Measurements from ENCODE around the gene NKX3-2.
A peak's percentile ranks its signal among the peaks of the same experiment; 100 is the strongest.
"Not testable (repeated sequence)": the region's sequence is repeated elsewhere in the genome, so short reads cannot be mapped to it uniquely, and the experiment has no call there.

Gene NKX3-2

DNA sequence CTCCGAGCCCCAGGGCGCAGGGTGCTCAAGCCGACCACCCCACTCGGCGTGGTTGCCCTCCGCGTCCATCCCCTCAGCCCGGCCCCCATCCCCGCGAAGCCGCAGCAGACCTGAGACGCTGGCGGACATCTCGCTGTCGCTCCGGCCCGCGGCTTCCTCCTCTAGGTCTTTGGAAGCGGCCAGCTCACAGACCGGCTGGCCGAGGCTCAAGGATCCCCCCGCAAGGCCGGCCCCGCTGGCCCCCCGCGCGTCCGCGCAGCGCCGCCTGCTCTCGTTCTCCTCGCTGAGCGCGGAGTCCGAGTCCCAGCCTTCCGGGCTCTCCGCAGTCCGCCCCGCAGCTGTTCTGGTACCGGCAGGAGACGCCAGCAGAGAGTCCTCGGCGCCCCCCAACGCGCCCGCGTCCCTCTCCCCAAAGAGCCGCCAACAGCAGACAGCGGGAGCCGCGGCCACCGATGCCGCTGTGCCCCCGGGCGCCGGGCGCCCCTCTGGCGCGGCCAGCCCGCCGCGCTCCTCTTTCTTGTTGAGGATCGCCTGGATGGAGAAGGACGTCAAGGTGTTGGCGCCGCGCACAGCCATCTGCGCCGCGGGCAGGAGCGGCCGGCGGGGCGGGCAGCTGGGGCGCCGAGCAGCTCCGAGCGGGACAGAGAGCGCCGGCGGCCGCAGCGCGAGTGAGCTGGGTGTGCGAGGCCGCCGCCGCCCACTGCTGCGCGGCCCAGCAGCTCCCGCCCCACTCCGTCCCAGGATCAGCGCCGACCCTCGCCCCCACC lies at the start of gene NKX3-2:
NKX3-2 (minus strand) TSS at position 670 of the 767 bp plus-strand sequence; CDS start at position 576, 94 bp downstream.
- DNase-seq: peak; percentile 1

DNA sequence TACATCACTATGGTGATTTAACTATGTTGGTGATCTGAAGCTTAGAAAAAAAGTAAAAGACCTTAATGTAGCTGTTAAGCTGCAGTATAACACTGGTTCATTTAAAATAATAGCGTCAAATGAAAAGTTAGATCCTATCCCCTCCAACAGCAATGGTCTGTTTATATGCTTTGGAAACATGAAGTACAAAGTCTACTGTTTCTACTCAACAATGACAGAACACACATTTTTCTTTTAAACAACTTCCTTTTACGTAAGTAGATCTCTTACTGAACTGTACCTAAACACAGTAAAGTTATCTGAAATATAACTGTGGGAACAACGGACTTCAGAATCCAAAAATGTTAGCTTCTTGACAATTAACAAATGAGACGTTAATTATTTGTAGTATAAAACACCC lies 47.9 kb upstream of the NKX3-2 start:
- DNase-seq: no peak

DNA sequence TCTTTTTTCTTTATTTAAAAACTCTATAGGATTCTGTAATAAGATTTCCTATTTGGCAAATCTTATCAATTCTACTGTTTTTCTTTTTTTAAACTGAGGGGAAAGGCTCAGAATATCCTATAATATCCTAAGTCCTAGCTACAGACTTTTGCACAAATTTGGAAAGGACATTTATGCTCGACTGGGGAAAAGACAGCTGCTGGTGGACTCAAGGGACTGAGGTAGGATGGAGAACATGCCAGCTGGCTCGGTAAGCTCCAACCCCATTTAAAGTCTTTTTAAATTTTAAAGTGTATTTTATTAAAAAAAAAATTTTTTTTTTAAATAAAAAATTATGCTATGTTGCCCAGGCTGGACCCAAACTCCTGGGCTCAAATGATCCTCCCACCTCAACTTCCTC lies 46.5 kb upstream of the NKX3-2 start:
- no peak for DNase-seq

DNA sequence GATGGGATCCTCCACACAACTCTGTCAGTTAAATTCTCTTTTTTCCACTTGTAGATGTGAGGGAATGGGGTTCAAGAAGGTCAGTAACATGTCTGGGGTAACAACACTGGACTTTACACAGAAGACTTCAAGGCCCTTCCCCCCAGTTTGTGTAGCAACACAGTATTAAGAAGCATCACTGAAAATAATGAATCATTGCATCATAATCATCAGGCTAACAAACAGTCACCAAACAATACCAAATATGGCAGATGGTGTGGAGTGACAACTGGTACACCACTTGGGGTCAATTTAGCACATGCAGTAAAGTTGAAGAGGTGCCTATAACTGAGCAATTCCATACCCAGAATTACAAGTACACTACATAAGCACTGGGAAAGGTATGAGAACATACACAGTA lies 44.6 kb upstream of the NKX3-2 start:
- DNase-seq: no peak

DNA sequence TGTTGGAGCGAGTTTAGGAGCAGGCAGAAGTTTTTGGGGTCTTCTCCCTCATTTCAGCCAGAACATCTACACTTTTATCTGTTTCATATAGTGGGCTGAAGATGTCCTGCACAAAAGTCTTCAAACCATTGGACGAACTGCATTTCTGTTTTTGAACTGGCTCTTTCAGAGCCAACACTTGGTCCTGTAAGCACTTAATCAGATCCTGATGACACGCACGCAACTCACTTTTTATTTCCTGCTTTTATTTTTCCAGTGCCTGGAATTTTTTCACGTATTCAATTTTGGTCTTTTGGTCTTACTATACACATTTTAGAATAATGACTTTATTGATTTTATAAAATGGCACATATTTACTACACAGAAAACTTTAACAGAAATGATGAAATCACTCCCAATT lies 40.2 kb upstream of the NKX3-2 start:
- no peak for DNase-seq

GRCh38 chr4:13580036-13580435 lies 35.7 kb upstream of the NKX3-2 start:
- no peak for DNase-seq

- DNase-seq: no peak
These were observed 33.4 kb upstream of the NKX3-2 start for GRCh38 chr4:13577660-13578059.

- DNase-seq: no peak
These were observed 26.6 kb upstream of the NKX3-2 start for GRCh38 chr4:13570916-13571315.

DNA sequence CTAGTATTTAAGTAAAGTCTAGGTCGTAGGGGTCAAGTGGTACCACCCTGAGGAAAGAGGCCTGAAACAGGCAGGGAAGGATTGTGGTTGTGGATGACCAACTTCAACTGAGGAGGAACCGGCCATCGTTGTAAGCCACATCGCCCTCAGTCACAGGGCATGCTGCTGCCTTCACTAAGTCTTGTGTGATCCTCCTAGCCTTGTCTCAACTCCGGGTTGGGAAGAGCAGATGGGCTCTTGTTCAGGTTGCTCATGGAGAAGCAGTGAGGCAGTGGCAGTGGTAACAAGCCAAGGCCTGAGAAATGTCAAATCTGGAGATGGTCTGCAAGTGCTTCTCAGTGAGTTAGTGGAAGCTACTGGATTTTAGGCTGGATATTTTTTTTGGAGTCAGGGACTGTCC lies 22.8 kb upstream of the NKX3-2 start:
- DNase-seq: no peak

DNA sequence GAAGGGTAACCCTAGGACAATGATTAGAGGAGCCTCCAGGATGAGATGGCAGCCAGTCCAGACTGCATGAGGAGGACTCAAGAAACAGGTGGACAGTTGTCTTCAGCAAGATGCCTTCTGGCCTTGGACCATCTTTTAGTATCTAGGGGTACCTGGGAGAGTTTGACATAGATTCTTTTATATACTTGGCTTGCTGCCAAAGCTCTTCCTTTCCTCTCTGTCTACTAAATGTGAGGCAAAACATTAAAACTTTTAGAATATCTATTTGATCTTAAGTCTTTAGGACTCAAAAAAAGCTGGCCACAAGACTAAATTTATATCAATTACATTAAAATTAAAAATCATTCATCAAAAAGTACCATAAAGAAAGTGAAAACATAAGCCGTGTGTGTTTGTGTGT lies 18.6 kb upstream of the NKX3-2 start:
- no peak for DNase-seq

DNA sequence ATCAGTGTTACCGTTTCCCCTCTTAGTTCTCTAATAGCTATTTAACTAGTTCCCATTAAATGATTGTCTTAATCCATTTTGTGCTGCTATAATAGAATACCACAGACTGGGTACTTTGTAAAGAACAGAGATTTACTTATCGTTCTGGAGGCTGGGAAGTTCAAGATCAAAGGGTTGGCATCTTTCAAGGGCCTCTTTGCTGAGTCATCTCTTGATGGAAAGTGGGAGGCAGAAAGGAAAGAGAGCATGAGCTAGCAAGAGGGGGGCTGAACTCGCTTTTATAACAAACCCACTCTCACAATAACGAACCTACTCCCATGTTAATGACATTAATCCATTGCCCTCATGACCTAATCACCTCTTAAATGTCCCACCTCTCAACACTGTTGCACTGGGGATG lies 17.4 kb upstream of the NKX3-2 start:
- DNase-seq: no peak

- not testable (repeated sequence) for DNase-seq
These were observed 15.8 kb upstream of the NKX3-2 start for GRCh38 chr4:13560111-13560510.

DNA sequence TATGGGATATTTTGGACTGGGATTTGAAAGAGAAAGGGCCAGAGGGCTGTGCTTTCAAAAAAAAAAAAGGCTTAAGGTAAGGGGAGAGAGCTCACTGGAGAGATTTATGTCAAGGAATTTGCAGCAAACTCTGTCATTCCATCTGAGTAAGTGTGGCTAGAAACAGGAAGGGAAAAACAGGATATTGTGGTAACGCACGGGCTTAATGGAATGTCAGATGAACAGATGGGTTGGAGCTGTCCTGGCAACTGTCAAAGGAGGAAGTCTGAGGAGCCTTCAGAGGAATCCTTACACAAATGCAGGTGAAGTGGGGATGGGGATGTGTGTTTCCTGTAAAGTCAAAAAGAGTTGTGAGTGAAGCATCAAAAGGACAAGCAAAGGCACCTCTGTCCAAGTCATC lies 15.1 kb upstream of the NKX3-2 start:
- no peak for DNase-seq

DNA sequence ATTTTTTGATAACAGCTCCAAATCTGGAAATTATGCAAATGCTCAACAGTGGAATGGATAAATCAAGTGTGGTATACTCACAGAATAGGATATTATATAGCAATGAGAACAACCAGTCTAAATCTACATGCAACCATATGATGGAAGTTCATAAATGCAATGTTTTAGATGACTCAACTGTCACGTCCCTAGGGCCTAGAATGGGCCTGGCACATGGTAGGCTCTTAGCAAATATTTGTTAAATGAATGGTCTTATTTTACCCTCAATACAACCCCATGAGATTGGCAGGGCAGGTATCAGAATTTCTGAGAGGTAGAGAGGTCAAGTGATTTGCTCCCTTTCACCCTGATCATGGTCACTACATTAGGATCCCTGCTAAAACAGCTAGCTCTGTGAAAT lies 14.6 kb upstream of the NKX3-2 start:
- DNase-seq: no peak

DNA sequence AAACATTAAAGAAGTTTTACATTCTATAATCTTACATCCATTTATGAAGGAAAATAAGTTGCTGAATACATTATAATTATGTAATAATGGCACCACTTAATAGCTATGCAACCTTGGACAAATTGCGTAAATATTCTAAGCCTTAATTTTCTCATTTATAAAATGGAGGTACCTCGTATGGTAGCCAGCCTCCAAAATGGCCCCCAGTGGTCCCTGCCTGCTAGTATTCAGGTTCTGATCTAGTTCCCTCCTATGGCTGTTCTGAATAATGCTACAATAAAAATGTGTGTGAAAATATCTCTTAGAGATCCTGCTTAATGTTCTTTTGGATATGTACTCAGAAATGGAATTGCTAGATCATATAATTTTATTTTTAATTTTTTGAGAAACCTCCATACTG lies 11.0 kb upstream of the NKX3-2 start:
- DNase-seq: no peak

- DNase-seq: no peak
These were observed 8.8 kb upstream of the NKX3-2 start for GRCh38 chr4:13553081-13553480.

- peak; percentile 68 for DNase-seq
These were observed 4.8 kb upstream of the NKX3-2 start for GRCh38 chr4:13548984-13549546.

- DNase-seq: peak; percentile 2
These were observed 4.0 kb upstream of the NKX3-2 start for GRCh38 chr4:13548059-13548983.

DNA sequence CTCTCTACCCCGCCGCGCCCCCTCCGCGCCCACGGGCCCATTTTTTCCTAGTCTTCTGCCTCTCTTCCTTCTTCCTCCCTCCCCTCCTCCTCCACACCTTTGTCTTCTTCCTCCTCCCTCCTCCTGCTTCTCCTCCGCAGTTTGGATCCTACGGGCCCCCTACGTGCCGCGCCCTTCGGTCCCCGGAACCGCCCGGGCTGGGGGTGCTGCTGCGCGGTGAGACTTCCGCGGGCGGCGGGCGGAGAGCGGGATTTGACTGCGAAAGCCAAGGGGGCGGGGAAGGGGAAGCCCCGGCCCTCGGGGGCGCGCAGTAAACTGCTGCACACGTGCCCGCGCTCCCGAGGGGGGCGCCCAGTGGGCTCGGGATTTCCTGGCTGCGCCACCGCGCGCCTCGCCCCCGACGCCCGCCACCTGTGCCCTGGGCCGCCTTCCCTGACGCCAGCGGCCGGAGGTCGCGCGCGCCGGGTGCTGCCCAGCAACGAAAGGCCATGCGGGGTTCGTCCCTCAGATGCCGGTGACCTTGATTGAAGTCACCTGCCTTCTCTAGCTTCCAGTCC lies 3.3 kb upstream of the NKX3-2 start:
- peak; percentile 12 for DNase-seq

GRCh38 chr4:13546941-13547484 lies 2.7 kb upstream of the NKX3-2 start:
- peak; percentile 9 for DNase-seq

DNA sequence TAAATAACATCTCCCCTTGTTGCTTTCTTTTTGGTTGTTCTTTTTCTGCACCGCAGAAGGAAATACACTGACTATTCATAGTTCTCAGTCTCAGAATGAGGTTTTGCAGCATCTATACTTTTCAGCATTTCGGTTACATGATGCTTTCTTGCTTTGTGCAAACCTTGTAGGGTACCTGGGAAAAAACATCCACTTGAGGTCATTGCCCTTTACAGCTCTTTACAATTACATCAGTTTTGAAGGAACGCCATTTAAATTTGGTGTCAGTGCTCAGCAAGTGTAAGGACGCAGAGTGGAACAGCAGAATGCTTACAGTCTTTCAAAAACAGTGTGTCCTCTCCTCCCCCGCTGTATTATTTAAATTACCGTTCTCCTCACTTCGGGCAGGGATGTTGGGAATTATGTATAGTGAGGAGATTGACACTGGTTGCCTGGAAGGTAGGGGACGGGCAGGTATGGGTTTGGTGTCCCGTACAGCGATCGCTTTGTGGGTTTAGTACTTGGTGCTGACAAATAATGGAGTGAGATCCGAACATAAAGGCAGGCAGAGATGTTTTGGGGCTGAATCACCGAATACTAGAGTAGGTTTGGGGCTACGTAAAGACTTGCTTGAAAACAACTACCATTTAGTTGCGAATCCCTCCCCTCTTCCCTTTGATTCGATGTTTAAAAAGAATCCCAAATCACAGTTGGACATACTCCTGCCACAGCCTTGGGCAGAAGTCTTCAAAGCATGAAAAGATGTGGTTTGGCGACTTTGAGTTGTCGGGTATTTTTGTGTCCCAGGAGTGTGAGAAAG lies 2.0 kb upstream of the NKX3-2 start:
- DNase-seq: no peak

GRCh38 chr4:13545394-13545808 lies 1.1 kb upstream of the NKX3-2 start:
- no peak for DNase-seq
